NK-92 (cell line): Measurements from ENCODE around the gene AHCYL1.

Experiments used
- DNase-seq: peaks from one replicate; lab custom pipeline; 2025; ENCODE audit not compliant: unreplicated experiment; lab: John Stamatoyannopoulos, UW

Gene AHCYL1

DNA sequence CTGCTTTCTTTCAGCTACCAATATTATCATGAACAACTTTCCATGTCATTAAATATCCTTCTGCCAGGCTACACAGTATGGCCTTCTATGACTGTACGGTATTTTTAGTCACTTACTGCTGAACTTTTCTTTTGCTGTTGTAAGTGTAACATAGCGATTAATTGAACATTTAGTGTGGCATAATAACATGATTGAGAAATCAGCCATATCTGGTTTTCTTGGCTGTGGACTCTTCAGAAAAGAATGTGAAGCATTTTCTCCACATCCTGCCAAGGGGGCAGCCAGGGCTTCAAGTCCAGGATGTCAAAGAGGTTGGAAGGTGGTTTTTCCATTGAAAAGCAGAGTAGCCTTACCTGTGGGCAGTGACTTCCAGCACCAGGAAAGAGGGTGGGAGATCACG is 8.8 kb upstream of the AHCYL1 start:
- no peak for DNase-seq

DNA sequence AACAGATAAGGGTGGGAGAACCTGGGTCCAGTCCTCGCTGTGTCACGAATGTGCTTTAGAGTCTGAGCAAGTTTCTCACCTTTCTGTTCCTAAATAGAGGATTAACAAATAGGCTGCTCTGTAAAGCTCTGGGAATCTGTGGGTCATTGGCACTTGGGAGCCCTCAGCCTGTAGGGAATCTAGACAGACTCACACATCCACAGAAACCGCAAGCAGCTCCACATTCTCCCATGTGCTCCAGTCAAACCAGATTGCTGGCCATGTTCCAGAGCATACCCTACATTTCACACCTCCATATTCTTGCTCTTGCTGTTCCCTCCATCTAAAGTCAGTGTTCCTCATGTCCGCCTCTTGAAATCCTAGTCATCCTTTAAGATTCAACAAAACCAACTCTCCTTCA is 7.8 kb upstream of the AHCYL1 start:
- DNase-seq: no peak

DNA sequence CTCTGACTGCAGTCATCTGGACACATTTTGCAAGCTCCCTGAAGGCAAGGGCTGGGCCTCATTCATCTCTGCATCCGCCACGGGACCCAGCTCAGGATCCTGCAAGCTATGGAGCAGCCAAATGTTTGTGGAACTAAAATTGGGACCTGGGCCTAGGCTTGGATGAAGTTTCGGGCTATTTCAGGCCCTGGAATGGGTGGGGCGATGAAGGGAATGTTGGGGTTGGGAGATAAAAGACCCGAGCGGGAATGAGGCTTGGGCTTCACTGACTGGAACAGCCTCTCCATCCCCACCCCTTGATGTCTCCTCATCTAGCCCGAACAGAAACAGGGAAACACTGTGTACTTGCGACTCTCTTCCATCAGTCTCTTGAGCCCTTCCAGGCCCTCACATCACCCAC is 7.3 kb upstream of the AHCYL1 start:
- no peak for DNase-seq

DNA sequence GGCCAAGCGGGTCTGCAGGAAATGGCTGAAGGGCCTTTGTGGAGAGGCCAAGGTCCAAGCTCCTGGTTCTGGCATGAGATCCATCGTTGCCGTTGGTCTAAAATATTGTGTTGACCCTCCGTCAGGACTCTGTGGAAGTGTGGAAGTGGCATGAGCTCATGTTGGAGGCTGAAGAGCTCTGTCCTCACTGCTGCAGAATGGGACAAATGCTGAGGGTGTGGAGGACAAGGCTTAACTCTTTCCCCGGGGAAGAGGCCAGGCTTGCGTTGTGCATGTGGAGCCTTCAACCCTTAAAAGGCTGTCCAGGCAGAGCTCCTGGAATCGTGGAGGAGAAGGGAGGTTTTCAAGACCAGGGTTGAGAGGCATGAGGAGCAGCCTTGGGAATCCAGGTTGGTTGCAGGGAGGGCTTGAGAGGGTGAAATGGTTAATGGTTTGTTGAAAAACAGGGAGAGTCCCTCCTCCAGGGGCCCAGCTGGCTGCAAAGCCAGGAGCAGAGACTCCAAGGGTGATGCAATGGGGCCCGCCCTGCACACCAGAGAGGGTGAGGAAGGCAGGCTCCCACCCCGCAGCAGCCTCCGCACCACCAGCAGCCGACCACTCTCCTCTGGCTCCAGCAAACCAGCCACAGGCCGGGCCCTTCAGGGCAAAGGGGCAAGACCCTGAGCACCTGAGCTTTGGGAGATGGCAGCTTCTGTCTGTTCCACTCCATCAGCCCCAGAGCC is 6.7 kb upstream of the AHCYL1 start:
- no peak for DNase-seq

DNA sequence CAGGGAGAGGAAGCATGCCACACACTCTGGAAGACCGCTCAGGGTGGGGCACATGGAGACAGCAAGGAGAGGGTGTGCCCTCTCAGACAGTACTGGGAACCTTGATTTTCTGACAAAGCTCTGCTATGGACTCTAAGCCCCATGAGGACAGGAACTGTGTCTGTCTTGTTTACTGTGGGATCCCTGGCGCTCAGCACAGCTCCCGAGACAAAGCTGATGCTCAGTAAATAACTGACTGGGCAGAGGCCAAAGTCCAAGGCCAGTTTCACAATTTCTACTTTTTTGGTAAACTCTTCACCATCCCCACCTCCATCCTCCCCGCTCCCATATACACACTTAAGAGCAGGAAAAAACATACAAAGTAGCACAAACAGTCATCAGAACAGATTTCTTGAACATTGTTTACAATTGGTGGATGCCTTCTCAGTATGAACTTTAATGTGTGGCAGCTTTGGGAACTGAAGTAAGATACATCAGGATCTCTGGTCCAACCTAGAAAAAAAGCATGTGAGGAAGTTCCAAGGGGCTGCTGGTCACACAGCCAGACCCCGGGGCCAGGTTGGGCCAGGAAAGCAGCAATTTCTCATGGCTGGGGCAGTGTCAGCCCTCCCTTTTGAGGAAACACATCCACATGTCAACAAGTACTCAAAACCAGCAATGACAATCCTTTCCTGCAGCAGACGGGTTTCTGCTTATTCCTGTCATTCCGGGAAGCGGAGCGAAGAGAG is 5.6 kb upstream of the AHCYL1 start:
- no peak for DNase-seq

DNA sequence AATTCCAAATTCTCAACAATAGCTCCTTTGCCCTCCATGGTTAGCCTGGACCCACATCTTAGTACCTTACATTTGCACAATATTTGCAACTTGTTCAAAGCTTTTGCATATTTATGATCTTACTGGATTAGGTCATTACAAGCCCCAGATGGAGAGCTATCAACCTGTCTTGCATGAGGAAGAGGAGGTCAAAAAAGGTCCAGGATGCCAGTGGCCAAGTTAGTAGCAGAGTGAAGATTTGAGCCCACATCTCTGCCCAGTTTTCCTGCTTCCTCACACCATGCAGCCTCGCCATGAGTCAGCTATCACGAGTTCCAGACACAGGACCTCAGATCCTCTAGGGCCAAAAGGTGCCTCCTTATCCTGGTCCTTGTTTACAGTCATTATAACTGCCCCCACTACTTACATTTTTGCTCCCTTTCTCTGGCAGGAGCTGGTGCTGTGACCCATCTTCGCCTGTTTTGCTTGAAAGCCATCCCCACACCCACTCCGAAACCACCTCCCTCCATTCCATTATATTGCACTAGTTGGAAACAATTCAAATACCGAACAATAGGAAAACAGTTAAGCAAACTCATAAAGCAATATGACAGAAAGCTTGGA is 5.0 kb upstream of the AHCYL1 start:
- no peak for DNase-seq

DNA sequence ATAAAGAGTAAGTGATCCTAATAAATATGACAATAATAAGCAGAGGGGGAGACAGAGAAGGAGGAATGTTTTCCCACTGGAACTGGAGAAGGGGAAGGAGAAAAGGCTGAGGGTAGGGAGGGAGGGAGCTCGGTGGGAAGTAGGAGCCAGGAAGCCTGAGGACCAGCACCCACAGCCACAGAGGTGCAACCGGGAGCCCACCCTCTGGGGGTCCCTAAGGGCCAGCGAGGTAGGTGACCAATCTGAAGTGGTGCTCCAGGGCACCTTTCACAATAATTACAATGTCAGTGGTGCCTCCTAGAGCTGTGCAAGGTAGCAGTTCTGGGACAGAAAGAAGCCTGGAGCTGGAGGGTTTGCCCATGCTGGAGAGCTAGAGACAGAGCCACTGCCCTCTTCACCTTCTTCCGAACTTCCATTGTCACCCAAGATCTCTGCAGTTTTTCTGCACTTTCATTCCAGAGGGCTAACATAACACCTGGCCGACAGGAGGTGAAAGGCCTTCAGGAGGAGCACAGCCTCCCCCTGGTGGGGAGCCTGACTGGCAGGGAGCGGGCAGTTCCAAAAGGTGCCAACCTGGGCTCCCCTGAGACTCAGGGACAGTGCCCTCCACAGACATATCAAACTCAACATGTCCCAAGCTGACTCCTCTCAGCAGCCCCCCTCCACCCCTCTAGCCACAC is 4.1 kb upstream of the AHCYL1 start:
- no peak for DNase-seq

DNA sequence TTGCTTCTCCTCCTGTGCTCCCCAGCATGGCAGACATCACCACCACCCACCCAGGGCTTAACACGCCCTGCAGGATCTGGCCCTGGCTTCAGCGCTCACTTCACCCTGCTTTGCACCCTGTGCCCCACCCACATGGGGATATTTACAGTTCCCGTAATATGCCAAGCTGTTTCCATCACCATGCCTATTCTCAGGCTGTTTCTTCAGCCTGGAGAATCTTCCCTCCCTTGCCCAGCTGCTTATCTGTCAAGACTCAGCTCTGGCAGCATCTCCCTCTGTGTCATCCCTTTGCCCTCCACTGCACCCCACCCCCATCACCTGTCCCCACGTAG is 3.6 kb upstream of the AHCYL1 start:
- no peak for DNase-seq

DNA sequence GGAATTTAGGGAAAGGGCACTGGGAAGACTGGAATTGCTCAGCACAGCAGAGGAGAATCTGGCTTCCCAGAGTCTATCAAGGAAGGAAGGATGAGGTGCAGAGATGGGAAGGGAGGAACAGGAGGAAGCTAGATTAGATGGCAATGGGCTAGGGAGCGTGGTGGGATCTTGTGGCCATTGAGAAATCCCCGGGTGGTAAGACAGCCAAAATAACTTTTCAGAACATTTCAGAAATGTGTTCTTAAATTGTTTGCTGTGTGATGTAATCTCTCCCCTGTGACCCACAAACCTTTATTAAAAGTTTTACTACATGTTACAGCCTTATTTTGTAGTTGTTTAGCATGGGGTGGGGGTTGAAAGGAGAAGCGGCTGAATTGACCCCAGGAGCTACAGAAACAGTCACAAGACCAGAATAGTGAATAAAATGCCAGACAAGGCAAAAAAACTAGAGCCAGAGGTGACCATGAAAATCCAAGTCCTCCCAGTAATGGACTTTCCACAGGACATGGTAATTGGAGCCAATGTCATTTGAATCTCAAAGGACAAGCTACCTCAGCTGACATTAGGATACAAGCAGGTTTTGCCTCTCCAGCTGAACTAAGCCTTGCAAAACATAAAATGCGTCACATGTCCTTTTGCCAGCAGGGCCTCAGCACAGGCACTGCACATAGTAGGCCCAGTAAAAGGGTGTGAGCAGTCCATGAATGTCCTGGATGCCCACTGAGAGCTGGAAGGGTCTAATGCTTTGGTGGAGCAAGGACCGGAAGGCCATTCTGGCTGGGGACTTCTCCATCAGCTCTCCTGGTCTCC is 980 bp upstream of the AHCYL1 start:
- no peak for DNase-seq

DNA sequence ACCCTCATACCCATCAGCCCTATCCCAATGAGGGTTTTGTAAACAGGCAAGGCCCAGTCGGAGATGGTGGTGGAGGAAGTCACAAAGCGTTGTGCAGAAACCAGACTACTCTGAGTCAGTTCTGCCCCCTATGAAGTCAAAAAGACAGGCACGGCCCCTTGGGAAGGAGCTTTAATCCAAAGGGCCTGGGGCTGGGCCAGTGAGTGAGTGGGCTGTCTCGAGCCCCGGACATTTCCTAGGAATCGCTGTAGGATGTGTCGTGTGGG is 442 bp upstream of the AHCYL1 start:
- DNase-seq: no peak

DNA sequence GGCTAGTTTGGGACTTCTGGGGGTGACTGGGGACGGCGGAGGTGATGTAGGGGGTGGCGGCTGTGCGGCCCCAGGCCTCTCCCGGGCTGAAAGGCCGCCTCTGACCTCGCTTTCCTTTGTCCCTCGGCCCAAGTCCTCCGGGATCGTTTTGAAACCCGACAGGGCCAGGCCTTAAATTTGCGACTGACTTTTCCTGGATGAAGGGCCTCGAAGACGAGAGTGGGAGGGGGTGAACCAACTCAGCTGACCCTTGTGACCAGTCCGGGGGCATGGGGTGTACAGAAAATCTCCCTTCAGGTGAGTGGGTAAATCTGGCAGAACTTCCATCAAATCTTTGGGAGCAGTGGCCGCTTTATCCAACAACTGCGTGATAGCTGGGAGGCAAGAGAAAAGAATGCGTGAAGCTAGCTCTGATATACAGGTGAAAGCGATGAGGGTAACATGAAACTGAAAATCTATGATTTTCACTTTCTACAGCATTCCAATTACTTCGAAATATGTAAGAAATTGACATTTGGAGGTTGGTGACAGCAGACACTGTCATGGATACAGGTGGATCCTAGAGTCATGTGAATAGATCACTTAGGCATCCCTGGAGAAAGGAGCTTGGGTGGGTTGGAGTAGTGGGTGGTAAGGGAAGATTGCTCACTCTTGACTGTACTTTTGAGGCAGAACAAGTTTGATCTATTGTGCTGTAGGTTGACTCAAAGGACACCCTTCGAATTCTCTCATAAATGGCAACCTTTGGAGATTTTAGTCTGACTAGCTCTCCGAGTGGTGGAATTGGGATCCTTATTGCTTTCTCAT is 885 bp downstream of the AHCYL1 start:
- DNase-seq: no peak

DNA sequence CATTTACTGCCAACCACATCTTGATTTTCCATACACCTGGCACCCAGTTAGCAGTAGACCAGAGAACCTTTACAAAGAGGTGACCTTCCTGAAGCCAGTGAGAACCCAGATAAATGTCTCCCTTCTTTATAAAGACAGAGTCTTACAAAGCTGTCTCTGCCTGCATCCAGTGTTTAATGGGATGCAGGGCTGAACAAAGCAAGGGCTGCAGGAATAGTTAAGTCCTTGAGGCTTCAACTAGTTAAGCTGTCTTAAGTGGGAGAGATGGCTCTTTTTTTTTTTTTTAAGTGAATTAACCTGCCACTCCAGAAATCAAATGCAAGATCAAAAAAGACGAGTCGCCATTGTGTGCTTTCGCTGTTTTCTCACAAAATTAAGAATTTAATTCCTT is 1.5 kb downstream of the AHCYL1 start:
- no peak for DNase-seq

DNA sequence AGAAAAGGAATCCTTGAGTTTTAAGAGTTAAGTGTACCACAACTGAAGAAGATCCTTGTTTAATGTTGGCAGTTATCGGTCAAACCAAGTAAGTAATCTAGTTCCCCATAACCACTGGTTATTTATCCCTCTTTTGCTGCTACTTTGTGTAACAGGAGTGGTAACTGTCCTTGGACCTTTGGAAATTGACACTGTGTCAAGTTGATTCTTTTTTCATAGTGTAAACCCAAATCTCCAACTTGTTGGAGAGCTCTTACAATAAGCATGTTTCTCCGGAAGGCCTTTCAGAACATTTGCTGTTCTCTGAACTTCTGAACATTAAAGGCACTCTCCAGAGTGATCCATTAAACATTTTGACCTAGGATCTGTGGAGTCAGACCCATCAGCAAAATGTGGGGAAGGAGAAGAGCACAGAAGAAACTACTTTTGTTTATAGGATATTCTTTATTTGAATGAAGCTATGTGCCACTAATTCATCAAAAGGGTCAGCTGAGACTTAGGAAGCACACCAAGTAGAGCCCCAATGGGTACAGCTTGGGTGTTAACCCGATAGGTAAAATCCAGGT is 3.9 kb downstream of the AHCYL1 start:
- no peak for DNase-seq

DNA sequence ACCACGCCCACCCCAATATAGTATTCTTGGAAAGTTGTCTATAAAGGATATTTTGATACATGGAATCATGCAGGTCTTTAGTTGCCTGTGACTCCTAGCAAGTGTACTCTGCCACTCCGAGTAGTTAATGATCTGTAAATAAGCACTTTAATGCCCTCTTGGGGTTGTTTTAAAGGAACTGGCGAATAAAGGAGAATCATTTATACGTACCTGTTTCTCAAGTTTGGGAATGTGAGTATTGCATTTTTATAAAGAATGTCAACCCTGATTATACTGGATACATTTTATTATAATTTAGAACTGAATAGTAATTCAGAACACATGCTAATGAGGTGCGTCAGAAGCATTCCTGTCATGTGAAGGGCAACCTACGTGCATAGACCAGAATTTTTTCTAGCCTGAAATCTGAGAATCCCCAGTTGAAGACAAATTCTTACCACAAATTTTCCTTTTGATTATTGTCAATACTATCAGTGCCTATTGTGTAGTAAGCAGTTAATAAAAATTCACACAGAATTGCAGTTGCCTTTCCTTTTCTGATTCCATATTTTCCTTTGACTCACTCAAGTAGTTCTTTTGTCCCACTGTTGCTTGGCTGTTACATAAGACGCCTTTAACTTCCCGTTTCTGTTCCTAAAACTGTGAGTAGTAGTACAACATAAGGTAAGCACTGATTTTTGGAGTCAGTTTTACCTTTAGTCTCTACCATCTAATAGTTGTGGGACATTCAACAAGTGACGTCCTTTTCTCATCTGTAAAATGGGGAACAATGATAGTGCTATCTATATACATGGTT is 5.1 kb downstream of the AHCYL1 start:
- no peak for DNase-seq

DNA sequence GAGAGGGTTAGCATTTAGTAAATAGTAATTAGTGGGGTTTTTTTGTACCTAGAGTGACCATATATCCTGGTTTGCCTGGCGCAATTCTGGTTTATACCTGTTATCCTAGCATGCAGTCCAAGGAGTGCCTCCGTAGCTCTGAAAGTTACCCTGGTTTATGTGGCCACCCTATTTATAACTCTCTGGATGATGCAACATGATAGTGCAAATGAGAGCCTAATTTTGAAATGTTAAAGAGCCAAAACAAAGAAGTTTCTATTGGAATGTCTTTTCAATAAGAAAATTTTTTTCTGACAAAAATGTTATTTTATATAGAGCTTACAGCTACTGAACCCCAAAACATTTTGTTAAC is 5.7 kb downstream of the AHCYL1 start:
- no peak for DNase-seq

DNA sequence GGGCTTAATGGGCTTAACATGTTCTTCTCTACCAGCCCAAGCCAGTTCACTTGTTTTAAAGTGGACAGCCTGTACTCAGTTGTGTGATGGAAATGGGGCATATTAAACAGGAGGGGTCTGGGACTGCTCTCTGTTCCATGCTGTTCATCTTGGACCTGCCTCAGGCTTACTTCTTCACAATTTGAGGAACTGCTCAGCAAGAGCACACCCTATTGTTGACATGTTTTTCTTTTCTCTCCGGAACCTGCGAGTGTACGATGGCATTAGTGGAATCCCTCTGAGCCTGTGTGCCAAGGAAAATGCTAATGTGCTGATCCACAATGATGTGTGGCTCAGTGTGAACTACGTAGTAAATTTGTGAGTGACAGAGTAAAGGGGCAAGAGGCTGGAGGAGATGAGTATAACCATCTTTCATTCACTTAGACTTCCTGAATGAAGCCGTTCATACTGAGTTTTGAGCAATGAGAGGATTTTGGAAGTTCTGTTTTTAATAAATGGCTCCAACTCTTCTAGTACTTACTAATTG is 6.9 kb downstream of the AHCYL1 start:
- DNase-seq: no peak

DNA sequence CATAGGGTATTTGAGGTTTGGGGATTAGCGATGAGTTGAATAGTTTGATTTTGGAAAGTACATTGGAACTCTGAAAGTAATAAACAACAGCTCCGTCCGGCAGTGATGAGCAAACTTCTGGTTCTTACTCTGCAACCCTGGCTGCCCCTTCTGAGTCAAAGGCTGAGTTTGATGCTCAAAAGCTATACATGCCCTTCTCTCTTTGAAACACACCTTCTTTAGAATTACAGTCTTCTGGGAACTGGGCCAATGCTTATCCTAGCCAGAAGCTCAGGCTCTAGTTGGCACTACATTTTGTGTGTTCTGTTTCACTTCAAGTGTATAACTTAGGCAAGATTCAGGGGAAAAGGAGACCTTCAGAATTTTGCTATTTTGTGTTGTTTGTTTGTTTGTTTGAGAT is 9.3 kb downstream of the AHCYL1 start:
- no peak for DNase-seq

DNA sequence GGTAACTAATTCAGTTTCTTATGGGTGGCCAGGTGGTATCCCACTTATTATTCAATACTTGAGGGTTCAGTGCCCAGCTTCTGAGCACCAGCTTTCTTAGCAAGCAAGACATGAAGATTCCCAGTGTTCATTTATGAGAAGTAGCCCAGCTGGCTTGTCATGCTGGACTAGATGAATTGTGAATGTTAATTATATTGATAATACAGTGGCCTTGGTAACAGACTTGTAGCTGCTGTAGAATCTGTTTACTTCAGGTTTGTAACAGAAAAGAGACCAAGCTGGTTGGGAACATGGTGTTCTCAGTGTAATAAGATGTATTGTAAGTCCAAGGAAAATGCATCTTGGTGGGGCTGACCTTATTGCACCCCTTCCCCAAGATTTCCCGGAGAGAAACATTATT is 10.1 kb downstream of the AHCYL1 start:
- DNase-seq: no peak

DNA sequence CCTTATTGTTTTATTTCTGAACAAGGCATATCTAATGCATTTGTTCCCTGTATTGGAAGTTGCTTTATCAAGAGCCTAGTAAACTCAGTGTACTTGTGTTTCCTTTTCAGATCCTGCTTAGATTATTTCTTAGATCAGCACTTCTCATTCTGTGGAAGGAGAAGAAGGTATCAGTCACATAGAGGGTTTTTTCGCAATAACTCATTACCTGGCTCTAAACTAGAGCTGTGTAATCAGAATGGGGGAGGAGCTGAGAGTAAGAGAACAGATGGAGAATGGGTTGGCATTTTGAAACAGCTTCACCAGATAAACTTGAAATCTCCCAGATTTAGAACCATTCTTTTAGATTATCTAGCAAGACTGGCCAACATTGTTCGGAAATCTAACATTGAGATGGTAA is 11.0 kb downstream of the AHCYL1 start:
- DNase-seq: no peak
